ENCODE data around the gene PRKRA. TPM values are rescaled to one million over a fixed set of nuclear protein-coding genes. Genes with fewer than 3 reads are reported as not detected.

Gene PRKRA
- total RNA-seq, result 10 to 100 TPM; 41.2 to 41.8 TPM

DNA sequence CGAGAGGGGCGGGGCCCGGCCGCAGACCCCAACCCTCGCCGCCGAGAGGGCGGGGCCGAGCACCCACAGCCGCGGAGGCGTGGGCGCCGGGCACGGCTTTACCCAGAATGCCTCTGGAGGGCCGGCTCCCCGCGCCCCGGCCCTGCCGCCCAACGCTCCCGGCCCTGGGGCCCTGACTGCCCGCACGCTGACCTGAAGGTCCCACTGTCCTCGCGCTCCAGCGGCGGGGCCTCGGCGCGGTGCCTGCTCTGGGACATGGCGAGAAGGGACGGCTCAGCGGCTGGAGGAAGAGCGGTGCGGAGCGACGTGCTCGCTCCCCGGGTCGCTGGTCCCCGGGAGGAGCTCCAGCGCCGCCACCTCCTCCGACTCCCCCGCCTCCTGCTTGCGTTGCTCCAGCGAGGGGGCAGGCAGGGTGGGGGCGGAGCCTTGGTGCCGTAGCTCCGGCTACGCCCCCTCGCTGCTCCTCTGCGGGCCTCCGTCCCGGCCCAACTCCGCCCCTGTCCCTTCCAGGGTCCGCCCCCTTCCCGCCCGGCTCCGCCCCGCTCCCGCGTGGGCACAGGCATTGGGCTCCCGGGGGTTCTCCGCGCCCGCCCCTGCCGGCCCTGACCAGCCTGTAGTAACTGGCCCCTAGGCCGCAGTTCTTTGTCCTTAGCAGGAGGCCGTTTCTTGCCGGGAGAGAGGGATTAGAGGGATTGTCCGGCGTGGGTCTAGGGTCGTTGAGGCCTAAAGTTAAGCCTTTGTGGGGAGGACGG, at the start of gene PRKRA, which contains the start of gene PJVK:
TSS of gene PRKRA (minus strand) at position 402 of the 752 bp plus-strand sequence. CDS start at position 257, 145 bp downstream.
TSS of gene PJVK (plus strand) at position 605 of the 752 bp plus-strand sequence. CDS start 2,032 bp downstream, outside the sequence.
- peak; percentile 96 for DNase-seq
- H3K4me1 Mint-ChIP-seq (ENCODE audit: low read depth), result peaks cover 30% of the 10 kb centered on the region
- H3K27me3 Mint-ChIP-seq (ENCODE audit: low read depth), result peaks cover 3% of the 10 kb centered on the region
- peak; percentile 92 for ATAC-seq
- CTCF ChIA-PET, result interaction anchor here (0.8 to 11.1 kb wide), 9 partner anchors 18 to 73 kb away, joined by 3 to 83 read pairs (median 5); no protein-coding TSS in a partner anchor
- H3K27ac Mint-ChIP-seq, result peak within 1 kb of the TSS; percentile 93
- H3K36me3 Mint-ChIP-seq (ENCODE audit: low read depth), result peaks cover 25% of the 10 kb centered on the region
- peak within 1 kb of the TSS; percentile 88 for H3K4me3 Mint-ChIP-seq
- H3K9me3 Mint-ChIP-seq (ENCODE audit: insufficient read depth), result no peaks in the 10 kb centered on the region
- POLR2A ChIA-PET, result interaction anchor here (0.6 to 3.5 kb wide), 11 partner anchors 10 to 1187 kb away, joined by 3 to 32 read pairs (median 3); partner anchors contain the start of genes FKBP7 and NFE2L2

- Mint-ChIP-seq H3K36me3 (ENCODE audit: low read depth) (peaks cover 70% of the 10 kb centered on the region), H3K4me3 (no peak overlapping the region), H3K9me3 (ENCODE audit: insufficient read depth) (no peaks in the 10 kb centered on the region), H3K4me1 (ENCODE audit: low read depth) (peaks cover 7% of the 10 kb centered on the region), H3K27ac (no peak overlapping the region), H3K27me3 (ENCODE audit: low read depth) (no peaks in the 10 kb centered on the region)
- DNase-seq (no peak), ATAC-seq (no peak)
- POLR2A ChIA-PET, result no interaction called here
- CTCF ChIA-PET, result interaction anchor here (1.2 kb wide), 1 partner anchor 17 kb away, joined by 3 read pairs; no protein-coding TSS in a partner anchor
Observed at GRCh38 chr2:178499640-178500039, 48.7 kb upstream of the PRKRA start.

DNA sequence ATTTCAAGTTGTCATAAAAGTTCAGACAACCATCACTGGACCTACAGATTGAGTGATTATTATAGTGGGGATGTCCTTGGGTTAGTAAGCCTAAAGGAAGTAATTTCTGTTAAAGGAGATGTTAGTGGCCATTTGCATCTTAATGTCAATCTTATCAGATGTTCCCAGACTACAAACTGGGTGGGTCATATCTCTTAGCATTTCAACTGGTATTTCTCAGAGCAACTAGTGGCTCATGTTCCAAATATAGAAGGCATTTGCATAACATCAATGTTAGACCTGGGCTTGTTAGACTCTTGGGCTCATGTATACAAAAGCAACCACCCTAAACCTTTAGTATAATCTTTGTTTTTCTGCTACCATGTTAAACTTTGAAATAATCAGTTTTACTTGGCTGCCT, 47.2 kb upstream of the PRKRA start:
- peaks cover 70% of the 10 kb centered on the region for H3K36me3 Mint-ChIP-seq (ENCODE audit: low read depth)
- no peak overlapping the region for H3K27ac Mint-ChIP-seq
- CTCF ChIA-PET, result no interaction called here
- POLR2A ChIA-PET, result no interaction called here
- ATAC-seq (no peak), DNase-seq (no peak)
- no peaks in the 10 kb centered on the region for H3K9me3 Mint-ChIP-seq (ENCODE audit: insufficient read depth)
- no peak overlapping the region for H3K4me3 Mint-ChIP-seq
- H3K4me1 Mint-ChIP-seq (ENCODE audit: low read depth), result peaks cover 7% of the 10 kb centered on the region
- H3K27me3 Mint-ChIP-seq (ENCODE audit: low read depth), result no peaks in the 10 kb centered on the region

- no peak for DNase-seq
- Mint-ChIP-seq H3K36me3 (ENCODE audit: low read depth) (peaks cover 63% of the 10 kb centered on the region), H3K4me1 (ENCODE audit: low read depth) (peaks cover 7% of the 10 kb centered on the region), H3K27me3 (ENCODE audit: low read depth) (no peaks in the 10 kb centered on the region), H3K27ac (no peak overlapping the region), H3K9me3 (ENCODE audit: insufficient read depth) (no peaks in the 10 kb centered on the region), H3K4me3 (no peak overlapping the region)
- CTCF ChIA-PET, result interaction anchor here (1.5 kb wide), 2 partner anchors 17 to 82 kb away, joined by 5 to 7 read pairs; partner anchors contain the start of gene PLEKHA3
- no peak for ATAC-seq
- POLR2A ChIA-PET, result no interaction called here
Observed at GRCh38 chr2:178496049-178496448, 45.1 kb upstream of the PRKRA start.

- no peak for DNase-seq
- Mint-ChIP-seq H3K4me3 (no peak overlapping the region), H3K9me3 (ENCODE audit: insufficient read depth) (no peaks in the 10 kb centered on the region), H3K4me1 (ENCODE audit: low read depth) (peaks cover 7% of the 10 kb centered on the region), H3K27me3 (ENCODE audit: low read depth) (no peaks in the 10 kb centered on the region), H3K27ac (no peak overlapping the region), H3K36me3 (ENCODE audit: low read depth) (peaks cover 64% of the 10 kb centered on the region)
- CTCF ChIA-PET, result interaction anchor here (1.3 to 2.5 kb wide), 3 partner anchors 9 to 78 kb away, joined by 3 to 9 read pairs (median 5); no protein-coding TSS in a partner anchor
- POLR2A ChIA-PET, result no interaction called here
- no peak for ATAC-seq
Observed at GRCh38 chr2:178491612-178492011, 40.6 kb upstream of the PRKRA start.

- no peaks in the 10 kb centered on the region for H3K9me3 Mint-ChIP-seq (ENCODE audit: insufficient read depth)
- no peak for DNase-seq
- ChIA-PET CTCF (interaction anchor here (0.7 kb wide), 1 partner anchor 19 kb away, joined by 3 read pairs; no protein-coding TSS in a partner anchor), POLR2A (no interaction called here)
- H3K27me3 Mint-ChIP-seq (ENCODE audit: low read depth), result no peaks in the 10 kb centered on the region
- no peak overlapping the region for H3K27ac Mint-ChIP-seq
- peaks cover 41% of the 10 kb centered on the region for H3K36me3 Mint-ChIP-seq (ENCODE audit: low read depth)
- no peak overlapping the region for H3K4me3 Mint-ChIP-seq
- no peak for ATAC-seq
- H3K4me1 Mint-ChIP-seq (ENCODE audit: low read depth), result peaks cover 19% of the 10 kb centered on the region
Observed at GRCh38 chr2:178485356-178485755, 34.4 kb upstream of the PRKRA start.

- no peaks in the 10 kb centered on the region for H3K27me3 Mint-ChIP-seq (ENCODE audit: low read depth)
- POLR2A ChIA-PET, result no interaction called here
- peaks cover 35% of the 10 kb centered on the region for H3K36me3 Mint-ChIP-seq (ENCODE audit: low read depth)
- H3K4me1 Mint-ChIP-seq (ENCODE audit: low read depth), result peaks cover 24% of the 10 kb centered on the region
- CTCF ChIA-PET, result interaction anchor here (0.7 kb wide), 1 partner anchor 20 kb away, joined by 3 read pairs; no protein-coding TSS in a partner anchor
- no peak overlapping the region for H3K27ac Mint-ChIP-seq
- ATAC-seq, result no peak
- H3K9me3 Mint-ChIP-seq (ENCODE audit: insufficient read depth), result no peaks in the 10 kb centered on the region
- no peak overlapping the region for H3K4me3 Mint-ChIP-seq
- no peak for DNase-seq
Observed at GRCh38 chr2:178484245-178485041, 33.5 kb upstream of the PRKRA start.

GRCh38 chr2:178482437-178482836, 31.5 kb upstream of the PRKRA start:
- ATAC-seq (no peak), DNase-seq (no peak)
- H3K4me3 Mint-ChIP-seq, result peak overlapping the region; percentile 98
- peaks cover 36% of the 10 kb centered on the region for H3K4me1 Mint-ChIP-seq (ENCODE audit: low read depth)
- CTCF ChIA-PET, result interaction anchor here (0.9 to 4.1 kb wide), 4 partner anchors 10 to 68 kb away, joined by 3 to 33 read pairs (median 8); no protein-coding TSS in a partner anchor
- no peaks in the 10 kb centered on the region for H3K27me3 Mint-ChIP-seq (ENCODE audit: low read depth)
- no peaks in the 10 kb centered on the region for H3K9me3 Mint-ChIP-seq (ENCODE audit: insufficient read depth)
- H3K27ac Mint-ChIP-seq, result no peak overlapping the region
- POLR2A ChIA-PET, result interaction anchor here (0.7 to 1.4 kb wide), 2 partner anchors 11 to 32 kb away, joined by 3 to 5 read pairs; partner anchors contain the start of genes PJVK and PRKRA
- H3K36me3 Mint-ChIP-seq (ENCODE audit: low read depth), result peaks cover 25% of the 10 kb centered on the region

GRCh38 chr2:178480227-178481181, 29.5 kb upstream of the PRKRA start, which contains the start of gene PLEKHA3:
Gene PLEKHA3, plus strand, starts transcription at chr2:178480457. Its CDS starts 413 bp downstream, at chr2:178480870.
- POLR2A ChIA-PET, result interaction anchor here (0.7 to 1.4 kb wide), 3 partner anchors 29 to 67 kb away, joined by 3 to 4 read pairs (median 4); partner anchors contain the start of genes PJVK and PRKRA
- peak; percentile 81 for DNase-seq

DNA sequence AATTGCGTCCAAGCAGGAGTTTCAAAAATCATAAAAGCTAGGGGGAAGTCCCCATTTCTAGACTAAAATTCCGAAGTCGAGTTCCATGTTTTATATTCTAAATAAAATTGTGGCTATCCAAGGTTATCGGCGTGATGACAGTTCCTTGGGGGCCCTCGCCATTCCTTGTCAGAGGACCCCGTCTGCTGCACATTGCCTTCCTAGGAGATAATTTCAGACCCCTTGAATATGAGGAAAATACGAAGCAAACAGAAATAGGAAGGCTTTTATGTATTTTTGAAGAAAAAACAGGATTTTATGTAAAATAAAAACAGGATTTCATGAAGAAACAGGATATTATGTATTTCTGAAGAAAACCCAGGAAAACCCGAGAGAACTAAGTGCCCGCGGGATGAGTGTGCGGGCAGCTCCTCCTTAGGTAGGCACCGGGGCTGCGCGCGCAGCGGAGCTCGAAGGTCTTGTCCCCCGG, 28.8 kb upstream of the PRKRA start:
- H3K27ac Mint-ChIP-seq, result peak overlapping the region; percentile 67
- peaks cover 42% of the 10 kb centered on the region for H3K4me1 Mint-ChIP-seq (ENCODE audit: low read depth)
- no peaks in the 10 kb centered on the region for H3K27me3 Mint-ChIP-seq (ENCODE audit: low read depth)
- ChIA-PET POLR2A (interaction anchor here (0.6 to 1.4 kb wide), 4 partner anchors 29 to 72 kb away, joined by 3 to 4 read pairs (median 4); partner anchors contain the start of genes PJVK and PRKRA), CTCF (interaction anchor here (0.7 to 4.1 kb wide), 8 partner anchors 17 to 83 kb away, joined by 3 to 33 read pairs (median 4); no protein-coding TSS in a partner anchor)
- peaks cover 8% of the 10 kb centered on the region for H3K36me3 Mint-ChIP-seq (ENCODE audit: low read depth)
- H3K4me3 Mint-ChIP-seq, result peak overlapping the region; percentile 98
- H3K9me3 Mint-ChIP-seq (ENCODE audit: insufficient read depth), result no peaks in the 10 kb centered on the region
- DNase-seq (no peak), ATAC-seq (no peak)

More at GRCh38 chr2:178480227-178481181, 29.5 kb upstream of the PRKRA start, which contains the start of gene PLEKHA3:
- Mint-ChIP-seq H3K4me3 (peak within 1 kb of the TSS; percentile 98), H3K27ac (peak within 1 kb of the TSS; percentile 99), H3K27me3 (ENCODE audit: low read depth) (no peaks in the 10 kb centered on the region), H3K36me3 (ENCODE audit: low read depth) (peaks cover 12% of the 10 kb centered on the region), H3K9me3 (ENCODE audit: insufficient read depth) (no peaks in the 10 kb centered on the region), H3K4me1 (ENCODE audit: low read depth) (peaks cover 42% of the 10 kb centered on the region)
- ATAC-seq, result peak; percentile 77
- CTCF ChIA-PET, result interaction anchor here (1.0 to 4.1 kb wide), 6 partner anchors 16 to 67 kb away, joined by 3 to 33 read pairs (median 4); no protein-coding TSS in a partner anchor
